A549 (cell line): ENCODE measurements around the gene FGD5.

Source experiments
- CHD2 ChIP-seq: fragments of 150-350 bp; IDR thresholded peaks from 2 replicates; pipeline ENCODE4 v1.6.1; 2014; ENCODE audit warnings: low read length; ENCODE audit not compliant: partially characterized antibody
- CTCF ChIP-seq: fragments of >200 bp; sonication (Bioruptor Twin); formaldehyde crosslinking; IDR thresholded peaks from 3 replicates; pipeline ENCODE4 v1.5.1; 2016
- EP300 ChIP-seq, 2 experiments: fragments of >200 bp; sonication (Bioruptor Twin); formaldehyde crosslinking; IDR thresholded peaks; 2 replicates in 1 of 2; 3 replicates in 1 of 2; pipeline ENCODE4 v1.6.1; 2016 to 2017
- JUN ChIP-seq, 2 experiments: fragments of >200 bp; sonication (Bioruptor Twin); formaldehyde crosslinking; IDR thresholded peaks; 2 replicates in 1 of 2; 3 replicates in 1 of 2; pipeline ENCODE4 v1.6.1; 2016 to 2017
- POLR2A ChIP-seq: IDR thresholded peaks from 2 replicates; pipeline ENCODE4 v1.6.1; 2012; ENCODE audit warnings: mild to moderate bottlenecking, low read length
- RCOR1 ChIP-seq: fragments of 150-350 bp; IDR thresholded peaks from 2 replicates; pipeline ENCODE4 v1.6.1; 2014; ENCODE audit warnings: antibody characterized with exemption, low read length, low read depth
- SMC3 ChIP-seq: fragments of >200 bp; sonication (Bioruptor Twin); formaldehyde crosslinking; IDR thresholded peaks from 3 replicates; pipeline ENCODE4 v1.6.1; 2018; ENCODE audit warnings: inconsistent platforms
- TP53 ChIP-seq: fragments of 250-450 bp; sonication (Bioruptor Pico); IDR thresholded peaks from 2 replicates; pipeline ENCODE4 v1.5.0; 2021; ENCODE audit warnings: mild to moderate bottlenecking, moderate library complexity
- TF ChIP-seq, protein P1 (sequence below): IDR thresholded peaks from 2 replicates; pipeline ENCODE4 v1.6.1; 2012

DNA sequence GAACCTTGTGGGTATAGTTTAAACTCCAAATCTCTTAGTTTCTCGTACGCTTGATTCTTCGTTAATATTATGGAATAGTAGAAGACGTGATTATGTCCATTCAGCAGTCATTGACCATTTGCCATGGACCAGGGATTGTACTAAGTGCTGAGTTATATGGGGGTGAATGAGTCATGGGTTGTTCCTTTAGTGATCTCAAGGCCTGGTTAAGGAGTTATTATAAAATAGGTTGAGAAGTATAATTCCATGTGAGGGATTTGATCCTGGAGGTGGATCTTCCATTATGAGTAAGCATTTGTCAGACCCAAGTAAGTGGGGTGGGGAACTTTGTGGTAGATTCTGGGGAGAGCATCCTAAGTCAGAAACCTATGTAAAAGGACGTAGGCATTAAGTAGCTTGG is 144.0 kb downstream of the FGD5 start:
- TF ChIP-seq TP53 (CRISPR knock-in tag) = no peak
- TF ChIP-seq CTCF = no peak
- TF ChIP-seq JUN (IDR thresholded peaks at IDR 0.05) = no peak
- TF ChIP-seq CHD2 = no peak
- no peak for TF ChIP-seq POLR2A
- no peak for TF ChIP-seq SMC3
- TF ChIP-seq EP300 (IDR thresholded peaks at IDR 0.05) = no peak
- TF ChIP-seq, protein P1, sequence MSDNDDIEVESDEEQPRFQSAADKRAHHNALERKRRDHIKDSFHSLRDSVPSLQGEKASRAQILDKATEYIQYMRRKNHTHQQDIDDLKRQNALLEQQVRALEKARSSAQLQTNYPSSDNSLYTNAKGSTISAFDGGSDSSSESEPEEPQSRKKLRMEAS = no peak
- no peak for TF ChIP-seq RCOR1
